ENCODE data around the gene BCAS3.

DNA sequence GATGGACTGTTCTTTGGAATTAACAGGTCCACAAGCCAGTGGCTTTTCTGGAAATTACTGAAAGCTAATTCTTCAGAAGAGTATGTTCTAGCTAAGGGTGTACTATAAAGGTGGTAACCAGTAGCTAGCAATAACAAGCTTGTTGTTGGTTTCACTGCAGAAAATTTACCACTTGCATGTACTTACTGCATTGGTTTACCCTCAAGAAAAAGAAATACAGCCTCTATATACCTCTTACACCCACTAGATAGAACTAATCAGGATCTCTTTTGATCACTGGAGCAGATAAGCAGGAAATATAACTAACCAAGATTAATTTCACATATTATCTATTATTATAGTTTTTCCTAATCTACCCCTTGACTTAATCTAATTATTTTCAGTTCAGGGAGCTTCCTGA, 537.1 kb downstream of the BCAS3 start:
- TF ChIP-seq, protein P1, sequence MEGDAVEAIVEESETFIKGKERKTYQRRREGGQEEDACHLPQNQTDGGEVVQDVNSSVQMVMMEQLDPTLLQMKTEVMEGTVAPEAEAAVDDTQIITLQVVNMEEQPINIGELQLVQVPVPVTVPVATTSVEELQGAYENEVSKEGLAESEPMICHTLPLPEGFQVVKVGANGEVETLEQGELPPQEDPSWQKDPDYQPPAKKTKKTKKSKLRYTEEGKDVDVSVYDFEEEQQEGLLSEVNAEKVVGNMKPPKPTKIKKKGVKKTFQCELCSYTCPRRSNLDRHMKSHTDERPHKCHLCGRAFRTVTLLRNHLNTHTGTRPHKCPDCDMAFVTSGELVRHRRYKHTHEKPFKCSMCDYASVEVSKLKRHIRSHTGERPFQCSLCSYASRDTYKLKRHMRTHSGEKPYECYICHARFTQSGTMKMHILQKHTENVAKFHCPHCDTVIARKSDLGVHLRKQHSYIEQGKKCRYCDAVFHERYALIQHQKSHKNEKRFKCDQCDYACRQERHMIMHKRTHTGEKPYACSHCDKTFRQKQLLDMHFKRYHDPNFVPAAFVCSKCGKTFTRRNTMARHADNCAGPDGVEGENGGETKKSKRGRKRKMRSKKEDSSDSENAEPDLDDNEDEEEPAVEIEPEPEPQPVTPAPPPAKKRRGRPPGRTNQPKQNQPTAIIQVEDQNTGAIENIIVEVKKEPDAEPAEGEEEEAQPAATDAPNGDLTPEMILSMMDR (IDR thresholded peaks at IDR 0.05) = no peak
- no peak for TF ChIP-seq POLR2A (IDR thresholded peaks at IDR 0.05)
